Endothelial cell of hepatic sinusoid (primary cell): ENCODE measurements around the gene PRR19.

ENCODE experiments used
- in situ Hi-C: cut with HindIII; loops from 2 replicates; pipeline ENCODE4 v1.10.0; 2017; ENCODE audit warnings: low sequenced_read_pairs

PRR19 gene

GRCh38 chr19:42294471-42295137 lies 7.3 kb upstream of the PRR19 start:
- in situ Hi-C loops = no loop called here

GRCh38 chr19:42295342-42295741 lies 6.6 kb upstream of the PRR19 start:
- in situ Hi-C loops = no loop called here

- in situ Hi-C loops = no loop called here
Observed at GRCh38 chr19:42295831-42296525, 6.0 kb upstream of the PRR19 start.

GRCh38 chr19:42297039-42297438 lies 4.9 kb upstream of the PRR19 start:
- in situ Hi-C loops = no loop called here

- in situ Hi-C loops = no loop called here
Observed at GRCh38 chr19:42303101-42303464, 1.2 kb downstream of the PRR19 start.

GRCh38 chr19:42303876-42304275 lies 1.9 kb downstream of the PRR19 start:
- in situ Hi-C loops = no loop called here

- in situ Hi-C loops = no loop called here
Observed at GRCh38 chr19:42306646-42307045, 4.7 kb downstream of the PRR19 start.

GRCh38 chr19:42309686-42310085 lies 7.8 kb downstream of the PRR19 start:
- in situ Hi-C loops = no loop called here

- in situ Hi-C loops = no loop called here
Observed at GRCh38 chr19:42311657-42312056, 9.7 kb downstream of the PRR19 start.

- in situ Hi-C loops = no loop called here
Observed at GRCh38 chr19:42312370-42312769, 10.4 kb downstream of the PRR19 start.

- in situ Hi-C loops = no loop called here
Observed at GRCh38 chr19:42313096-42313839, 11.3 kb downstream of the PRR19 start, which contains the start of gene TMEM145. TSS of gene TMEM145 (plus strand) at chr19:42313309. CDS start at chr19:42313377, 68 bp downstream.

GRCh38 chr19:42313840-42314755 lies 12.2 kb downstream of the PRR19 start:
- in situ Hi-C loops = no loop called here

GRCh38 chr19:42315024-42315423 lies 13.1 kb downstream of the PRR19 start:
- in situ Hi-C loops = no loop called here

- in situ Hi-C loops = no loop called here
Observed at GRCh38 chr19:42316223-42317211, 14.6 kb downstream of the PRR19 start.

GRCh38 chr19:42317535-42317934 lies 15.6 kb downstream of the PRR19 start:
- in situ Hi-C loops = no loop called here

- in situ Hi-C loops = no loop called here
Observed at GRCh38 chr19:42322305-42322704, 20.4 kb downstream of the PRR19 start.

- in situ Hi-C loops = no loop called here
Observed at GRCh38 chr19:42323473-42323851, 21.5 kb downstream of the PRR19 start.

GRCh38 chr19:42323852-42324654 lies 22.1 kb downstream of the PRR19 start:
- in situ Hi-C loops = no loop called here
